ENCODE data around the gene LAMA2.

DNA sequence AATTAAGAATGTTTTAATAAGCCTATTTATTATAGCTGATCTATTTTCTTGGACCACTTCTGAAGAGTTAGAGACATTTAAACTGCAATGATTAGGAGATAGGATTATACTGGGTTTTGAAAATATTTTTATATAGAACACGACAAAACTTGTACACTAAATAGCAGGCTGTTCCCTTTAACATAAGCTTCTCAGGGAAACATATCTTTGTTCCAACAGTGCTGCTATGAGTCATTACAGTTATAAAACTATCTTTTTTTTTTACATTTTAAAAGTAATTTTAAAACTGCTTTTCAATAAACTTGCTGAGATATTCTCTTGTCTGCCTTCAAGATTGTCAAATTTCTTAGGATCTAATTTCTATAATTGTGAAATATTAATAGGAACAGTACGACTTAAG, 438.0 kb downstream of the LAMA2 start:
- TF ChIP-seq, protein P1, sequence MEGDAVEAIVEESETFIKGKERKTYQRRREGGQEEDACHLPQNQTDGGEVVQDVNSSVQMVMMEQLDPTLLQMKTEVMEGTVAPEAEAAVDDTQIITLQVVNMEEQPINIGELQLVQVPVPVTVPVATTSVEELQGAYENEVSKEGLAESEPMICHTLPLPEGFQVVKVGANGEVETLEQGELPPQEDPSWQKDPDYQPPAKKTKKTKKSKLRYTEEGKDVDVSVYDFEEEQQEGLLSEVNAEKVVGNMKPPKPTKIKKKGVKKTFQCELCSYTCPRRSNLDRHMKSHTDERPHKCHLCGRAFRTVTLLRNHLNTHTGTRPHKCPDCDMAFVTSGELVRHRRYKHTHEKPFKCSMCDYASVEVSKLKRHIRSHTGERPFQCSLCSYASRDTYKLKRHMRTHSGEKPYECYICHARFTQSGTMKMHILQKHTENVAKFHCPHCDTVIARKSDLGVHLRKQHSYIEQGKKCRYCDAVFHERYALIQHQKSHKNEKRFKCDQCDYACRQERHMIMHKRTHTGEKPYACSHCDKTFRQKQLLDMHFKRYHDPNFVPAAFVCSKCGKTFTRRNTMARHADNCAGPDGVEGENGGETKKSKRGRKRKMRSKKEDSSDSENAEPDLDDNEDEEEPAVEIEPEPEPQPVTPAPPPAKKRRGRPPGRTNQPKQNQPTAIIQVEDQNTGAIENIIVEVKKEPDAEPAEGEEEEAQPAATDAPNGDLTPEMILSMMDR (IDR thresholded peaks at IDR 0.05), result no peak
- TF ChIP-seq POLR2A (IDR thresholded peaks at IDR 0.05), result no peak

Data from right lobe of liver (tissue), 4 donors.